Ureter (tissue), 1 donor: ENCODE results near the gene NSMCE3. TPM values are rescaled to one million over a fixed set of nuclear protein-coding genes. Genes with fewer than 3 reads are reported as not detected.
"Not testable (repeated sequence)": the region's sequence is repeated elsewhere in the genome, so short reads cannot be mapped to it uniquely, and the experiment has no call there.

ENCODE experiments used
- DNase-seq: peaks from one replicate; pipeline ENCODE4 v3.0.0-alpha.2; 2020; ENCODE audit warnings: low spot score
- total RNA-seq: library from RNA; stranded (reverse); gene quantifications from one replicate; pipeline ENCODE4 v1.2.4, GENCODE V29; 2023
- donor health status: DM: yes; HTN: yes; CAD: no.

NSMCE3 gene
- total RNA-seq, 1 donor from 2014 or later: 8.9 TPM

GRCh38 chr15:29270169-29270955, 740 bp upstream of the NSMCE3 start:
- DNase-seq: no peak

- peak; percentile 48 for DNase-seq
These were observed 727 bp downstream of the NSMCE3 start for GRCh38 chr15:29268706-29269484.

- DNase-seq: no peak
These were observed 3.5 kb downstream of the NSMCE3 start for GRCh38 chr15:29266052-29266582.

GRCh38 chr15:29263289-29263688, 6.3 kb downstream of the NSMCE3 start:
- DNase-seq: no peak

GRCh38 chr15:29262738-29263137, 6.9 kb downstream of the NSMCE3 start:
- DNase-seq: no peak

GRCh38 chr15:29260896-29261295, 8.7 kb downstream of the NSMCE3 start:
- DNase-seq: no peak

GRCh38 chr15:29259233-29259632, 10.4 kb downstream of the NSMCE3 start:
- no peak for DNase-seq

GRCh38 chr15:29252234-29252633, 17.4 kb downstream of the NSMCE3 start:
- DNase-seq: no peak

GRCh38 chr15:29244544-29244943, 25.1 kb downstream of the NSMCE3 start:
- DNase-seq: no peak

GRCh38 chr15:29244123-29244522, 25.5 kb downstream of the NSMCE3 start:
- DNase-seq: no peak

- DNase-seq: no peak
These were observed 27.0 kb downstream of the NSMCE3 start for GRCh38 chr15:29242456-29243242.

GRCh38 chr15:29241207-29241606, 28.4 kb downstream of the NSMCE3 start:
- no peak for DNase-seq

- no peak for DNase-seq
These were observed 30.2 kb downstream of the NSMCE3 start for GRCh38 chr15:29239395-29239794.

GRCh38 chr15:29233566-29233965, 36.1 kb downstream of the NSMCE3 start:
- DNase-seq: no peak

- DNase-seq: no peak
These were observed 43.0 kb downstream of the NSMCE3 start for GRCh38 chr15:29226436-29227208.

GRCh38 chr15:29225534-29226234, 43.9 kb downstream of the NSMCE3 start:
- no peak for DNase-seq

- DNase-seq: not testable (repeated sequence)
These were observed 44.6 kb downstream of the NSMCE3 start for GRCh38 chr15:29224987-29225363.

GRCh38 chr15:29224235-29224986, 45.2 kb downstream of the NSMCE3 start:
- DNase-seq: not testable (repeated sequence)

- no peak for DNase-seq
These were observed 46.0 kb downstream of the NSMCE3 start for GRCh38 chr15:29223640-29224039.
